PC-9 (cell line): Measurements from ENCODE around the gene LATS2.

Source experiments
- CTCF ChIP-seq: fragments of 200-600 bp; sonication (generic); conservative IDR thresholded peaks from 2 replicates; pipeline ENCODE4 v1.6.1; 2017; ENCODE audit warnings: mixed run types, antibody characterized with exemption, mild to moderate bottlenecking, moderate library complexity
- EZH2 ChIP-seq: fragments of 200-600 bp; sonication (generic); IDR thresholded peaks from 2 replicates; pipeline ENCODE4 v1.8.0; 2017; ENCODE audit warnings: antibody characterized with exemption, low read depth

DNA sequence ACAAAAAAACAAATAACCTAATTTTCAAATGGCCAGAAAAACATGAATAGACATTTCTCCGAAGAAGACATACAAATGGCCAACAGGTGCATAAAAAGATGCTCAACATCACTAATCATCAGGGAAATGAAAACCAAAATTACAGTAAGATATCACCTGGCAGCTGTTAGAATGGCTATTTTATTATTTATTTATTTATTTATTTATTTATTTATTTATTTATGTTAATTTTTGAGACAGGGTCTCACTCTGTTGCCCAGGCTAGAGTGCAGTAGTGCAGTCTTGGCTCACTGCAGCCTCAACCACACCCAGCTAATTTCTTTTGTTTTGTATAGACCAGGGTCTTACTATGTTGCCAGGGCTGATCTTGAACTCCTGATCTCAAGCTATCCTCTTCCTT is 27.1 kb upstream of the LATS2 start:
- TF ChIP-seq CTCF (no peak), EZH2 (no peak)
